ENCODE results near the gene SUPT5H. TPM values are rescaled to one million over a fixed set of nuclear protein-coding genes. Genes with fewer than 3 reads are reported as not detected.

The SUPT5H gene
- total and polyA plus RNA-seq, 2 of the 13 experiments (the other 11 are each of a cell fraction or from before 2014, with no cell fraction given) = 48.2 to 51.7 TPM

DNA sequence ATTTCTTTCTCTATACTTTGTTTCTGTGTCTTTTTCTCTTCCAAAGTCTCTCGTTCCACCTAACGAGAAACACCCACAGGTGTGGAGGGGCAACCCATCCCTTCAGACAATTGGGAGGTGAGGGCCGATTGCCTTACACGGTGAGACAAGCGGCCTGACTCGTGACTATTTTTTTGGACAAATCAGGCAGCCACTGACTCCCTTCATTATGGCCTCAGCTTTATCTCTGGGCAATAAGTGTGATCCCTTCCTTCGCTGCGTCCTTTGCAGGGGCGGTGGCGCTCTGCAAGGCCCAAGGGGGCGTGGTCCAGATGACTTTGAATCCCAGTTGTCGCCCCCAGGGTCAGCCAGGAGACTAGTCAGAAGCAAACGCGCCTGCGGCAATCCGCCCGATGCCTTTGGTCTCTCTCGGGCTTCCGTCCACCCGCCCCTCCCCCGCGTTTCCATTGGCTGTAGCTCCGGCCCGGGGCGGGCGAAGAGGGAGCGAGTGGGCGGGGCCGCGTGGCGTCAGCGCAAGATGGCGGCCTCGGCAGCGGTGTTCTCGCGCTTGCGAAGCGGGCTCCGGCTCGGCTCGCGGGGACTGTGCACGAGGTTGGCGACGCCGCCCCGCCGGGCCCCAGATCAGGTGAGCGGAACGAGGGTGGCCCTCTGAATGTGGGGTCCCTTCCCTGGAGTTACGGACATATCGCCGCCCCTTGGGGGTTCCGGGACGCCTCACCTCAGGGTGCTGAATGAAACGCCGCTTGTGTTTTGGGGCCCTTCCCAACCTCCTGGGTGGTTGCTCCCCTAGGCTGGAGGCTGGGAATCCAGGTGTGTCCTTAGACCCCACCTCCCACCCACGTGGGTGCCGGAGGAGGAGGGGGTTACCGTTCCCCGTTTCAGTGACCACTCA, 35.2 kb downstream of the SUPT5H start, which contains the start of gene TIMM50 (continued):
- TF ChIP-seq IKZF4 (CRISPR knock-in tag; IDR thresholded peaks at IDR 0.05; ENCODE audit: borderline replicate concordance, low read depth, not compliant biosample characterization) = no peak
- no peak for TF ChIP-seq MZF1 (CRISPR knock-in tag; IDR thresholded peaks at IDR 0.05; ENCODE audit: borderline replicate concordance)
- TF ChIP-seq, protein P1, sequence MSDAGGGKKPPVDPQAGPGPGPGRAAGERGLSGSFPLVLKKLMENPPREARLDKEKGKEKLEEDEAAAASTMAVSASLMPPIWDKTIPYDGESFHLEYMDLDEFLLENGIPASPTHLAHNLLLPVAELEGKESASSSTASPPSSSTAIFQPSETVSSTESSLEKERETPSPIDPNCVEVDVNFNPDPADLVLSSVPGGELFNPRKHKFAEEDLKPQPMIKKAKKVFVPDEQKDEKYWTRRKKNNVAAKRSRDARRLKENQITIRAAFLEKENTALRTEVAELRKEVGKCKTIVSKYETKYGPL (CRISPR knock-in tag; IDR thresholded peaks at IDR 0.05) = no peak
- no peak for TF ChIP-seq CCAR2 (optimal IDR thresholded peaks at IDR 0.05; ENCODE audit: low read depth, low read length)
- peak; percentile 69; the same call in 1 of the 2 replicates for TF ChIP-seq ZSCAN9 (CRISPR knock-in tag; IDR thresholded peaks at IDR 0.05; ENCODE audit: borderline replicate concordance)
- TF ChIP-seq NFIB (CRISPR knock-in tag; IDR thresholded peaks at IDR 0.05; ENCODE audit: borderline replicate concordance) = no peak
- TF ChIP-seq, protein P2, sequence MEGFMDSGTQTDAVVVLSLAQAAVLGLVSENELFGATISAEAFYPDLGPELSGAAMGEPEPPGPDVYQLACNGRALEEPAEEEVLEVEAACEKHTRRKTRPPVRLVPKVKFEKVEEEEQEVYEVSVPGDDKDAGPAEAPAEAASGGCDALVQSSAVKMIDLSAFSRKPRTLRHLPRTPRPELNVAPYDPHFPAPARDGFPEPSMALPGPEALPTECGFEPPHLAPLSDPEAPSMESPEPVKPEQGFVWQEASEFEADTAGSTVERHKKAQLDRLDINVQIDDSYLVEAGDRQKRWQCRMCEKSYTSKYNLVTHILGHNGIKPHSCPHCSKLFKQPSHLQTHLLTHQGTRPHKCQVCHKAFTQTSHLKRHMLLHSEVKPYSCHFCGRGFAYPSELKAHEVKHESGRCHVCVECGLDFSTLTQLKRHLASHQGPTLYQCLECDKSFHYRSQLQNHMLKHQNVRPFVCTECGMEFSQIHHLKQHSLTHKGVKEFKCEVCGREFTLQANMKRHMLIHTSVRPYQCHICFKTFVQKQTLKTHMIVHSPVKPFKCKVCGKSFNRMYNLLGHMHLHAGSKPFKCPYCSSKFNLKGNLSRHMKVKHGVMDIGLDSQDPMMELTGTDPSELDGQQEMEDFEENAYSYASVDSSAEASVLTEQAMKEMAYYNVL (CRISPR knock-in tag; IDR thresholded peaks at IDR 0.05; ENCODE audit: borderline replicate concordance) = no peak
- TF ChIP-seq YEATS2 (CRISPR knock-in tag; IDR thresholded peaks at IDR 0.05; ENCODE audit: borderline replicate concordance) = peak; percentile 88; the same call in 1 of the 2 replicates
- TF ChIP-seq, protein P3, sequence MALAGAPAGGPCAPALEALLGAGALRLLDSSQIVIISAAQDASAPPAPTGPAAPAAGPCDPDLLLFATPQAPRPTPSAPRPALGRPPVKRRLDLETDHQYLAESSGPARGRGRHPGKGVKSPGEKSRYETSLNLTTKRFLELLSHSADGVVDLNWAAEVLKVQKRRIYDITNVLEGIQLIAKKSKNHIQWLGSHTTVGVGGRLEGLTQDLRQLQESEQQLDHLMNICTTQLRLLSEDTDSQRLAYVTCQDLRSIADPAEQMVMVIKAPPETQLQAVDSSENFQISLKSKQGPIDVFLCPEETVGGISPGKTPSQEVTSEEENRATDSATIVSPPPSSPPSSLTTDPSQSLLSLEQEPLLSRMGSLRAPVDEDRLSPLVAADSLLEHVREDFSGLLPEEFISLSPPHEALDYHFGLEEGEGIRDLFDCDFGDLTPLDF (CRISPR knock-in tag; IDR thresholded peaks at IDR 0.05) = peak; percentile 58; the same call in 1 of the 2 replicates
- TF ChIP-seq MTF1 (CRISPR knock-in tag; IDR thresholded peaks at IDR 0.05) = no peak
- peak; percentile 79 for TF ChIP-seq KLF6 (CRISPR knock-in tag; IDR thresholded peaks at IDR 0.05)
- TF ChIP-seq, protein P4, sequence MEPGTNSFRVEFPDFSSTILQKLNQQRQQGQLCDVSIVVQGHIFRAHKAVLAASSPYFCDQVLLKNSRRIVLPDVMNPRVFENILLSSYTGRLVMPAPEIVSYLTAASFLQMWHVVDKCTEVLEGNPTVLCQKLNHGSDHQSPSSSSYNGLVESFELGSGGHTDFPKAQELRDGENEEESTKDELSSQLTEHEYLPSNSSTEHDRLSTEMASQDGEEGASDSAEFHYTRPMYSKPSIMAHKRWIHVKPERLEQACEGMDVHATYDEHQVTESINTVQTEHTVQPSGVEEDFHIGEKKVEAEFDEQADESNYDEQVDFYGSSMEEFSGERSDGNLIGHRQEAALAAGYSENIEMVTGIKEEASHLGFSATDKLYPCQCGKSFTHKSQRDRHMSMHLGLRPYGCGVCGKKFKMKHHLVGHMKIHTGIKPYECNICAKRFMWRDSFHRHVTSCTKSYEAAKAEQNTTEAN (CRISPR knock-in tag; conservative IDR thresholded peaks at IDR 0.05) = no peak
- 0 out of 2 replicates have a peak, but pooled peaks have one; percentile 7 for TF ChIP-seq ZIK1 (CRISPR knock-in tag; IDR thresholded peaks at IDR 0.05; ENCODE audit: borderline replicate concordance, low read depth)
- peak; percentile 82 for TF ChIP-seq ZFY (CRISPR knock-in tag; IDR thresholded peaks at IDR 0.05)
- TF ChIP-seq, protein P5, sequence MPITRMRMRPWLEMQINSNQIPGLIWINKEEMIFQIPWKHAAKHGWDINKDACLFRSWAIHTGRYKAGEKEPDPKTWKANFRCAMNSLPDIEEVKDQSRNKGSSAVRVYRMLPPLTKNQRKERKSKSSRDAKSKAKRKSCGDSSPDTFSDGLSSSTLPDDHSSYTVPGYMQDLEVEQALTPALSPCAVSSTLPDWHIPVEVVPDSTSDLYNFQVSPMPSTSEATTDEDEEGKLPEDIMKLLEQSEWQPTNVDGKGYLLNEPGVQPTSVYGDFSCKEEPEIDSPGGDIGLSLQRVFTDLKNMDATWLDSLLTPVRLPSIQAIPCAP (CRISPR knock-in tag; IDR thresholded peaks at IDR 0.05; ENCODE audit: low read depth) = no peak
- 0 out of 2 replicates have a peak, but pooled peaks have one; percentile 31 for TF ChIP-seq RFXANK (CRISPR knock-in tag; IDR thresholded peaks at IDR 0.05)
- peak; percentile 47; the same call in 1 of the 2 replicates for TF ChIP-seq FOXA3 (CRISPR knock-in tag; IDR thresholded peaks at IDR 0.05)
- TF ChIP-seq, protein P6, sequence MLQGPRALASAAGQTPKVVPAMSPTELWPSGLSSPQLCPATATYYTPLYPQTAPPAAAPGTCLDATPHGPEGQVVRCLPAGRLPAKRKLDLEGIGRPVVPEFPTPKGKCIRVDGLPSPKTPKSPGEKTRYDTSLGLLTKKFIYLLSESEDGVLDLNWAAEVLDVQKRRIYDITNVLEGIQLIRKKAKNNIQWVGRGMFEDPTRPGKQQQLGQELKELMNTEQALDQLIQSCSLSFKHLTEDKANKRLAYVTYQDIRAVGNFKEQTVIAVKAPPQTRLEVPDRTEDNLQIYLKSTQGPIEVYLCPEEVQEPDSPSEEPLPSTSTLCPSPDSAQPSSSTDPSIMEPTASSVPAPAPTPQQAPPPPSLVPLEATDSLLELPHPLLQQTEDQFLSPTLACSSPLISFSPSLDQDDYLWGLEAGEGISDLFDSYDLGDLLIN (CRISPR knock-in tag; IDR thresholded peaks at IDR 0.05; ENCODE audit: borderline replicate concordance) = no peak
- TF ChIP-seq MYC (CRISPR knock-in tag; IDR thresholded peaks at IDR 0.05; ENCODE audit: borderline replicate concordance) = peak; percentile 96
- TF ChIP-seq ARNTL (CRISPR knock-in tag; IDR thresholded peaks at IDR 0.05) = peak; percentile 79; the same call in 1 of the 2 replicates
- TF ChIP-seq ZNF570 (CRISPR knock-in tag; IDR thresholded peaks at IDR 0.05; ENCODE audit: borderline replicate concordance) = no peak
